Measurements from ENCODE around the gene DGUOK.
A peak's percentile ranks its signal among the peaks of the same experiment; 100 is the strongest.
"Not testable (repeated sequence)": the region's sequence is repeated elsewhere in the genome, so short reads cannot be mapped to it uniquely, and the experiment has no call there.

DGUOK gene

DNA sequence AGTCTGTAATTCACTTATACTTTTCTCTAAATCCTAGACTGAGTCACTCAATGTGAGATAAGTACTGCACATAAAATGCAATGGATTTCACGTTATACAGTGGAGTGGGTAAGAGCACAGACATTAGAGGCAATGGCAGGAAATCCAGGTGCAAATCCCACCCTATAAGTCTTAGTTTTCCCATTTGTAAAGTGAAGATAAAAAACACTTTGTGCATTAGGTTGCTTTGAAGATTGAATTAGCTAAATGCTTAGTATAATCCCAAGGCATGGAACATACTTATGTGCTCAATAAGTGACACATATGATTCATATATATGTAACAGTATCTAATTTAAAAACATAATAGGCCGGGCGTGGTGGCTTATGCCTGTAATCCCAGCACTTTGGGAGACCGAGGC is 23.4 kb upstream of the DGUOK start:
- H3K27me3 ChIP-seq: no peaks in the 10 kb centered on the region
- no peaks in the 10 kb centered on the region for H3K36me3 ChIP-seq
- no peak for TF ChIP-seq CTCF (IDR thresholded peaks at IDR 0.05)
- H3K4me1 ChIP-seq (ENCODE audit: control insufficient read depth in 1 of 2, insufficient read depth in 1 of 2, low read depth in 1 of 2, low read length in 1 of 2): peaks cover 0 to 7% of the 10 kb centered on the region in 2 experiments
- no peaks in the 10 kb centered on the region for H3K9me3 ChIP-seq
- H3K27ac ChIP-seq: no peak overlapping the region
- no peak overlapping the region for H3K4me3 ChIP-seq (ENCODE audit: low read depth in 1 of 2, low read length in 1 of 2)

GRCh38 chr2:73903949-73904613 is 22.6 kb upstream of the DGUOK start:
- not testable (repeated sequence) for H3K4me1 ChIP-seq (ENCODE audit: control insufficient read depth in 1 of 2, insufficient read depth in 1 of 2, low read depth in 1 of 2, low read length in 1 of 2); H3K36me3 ChIP-seq; H3K27ac ChIP-seq; H3K27me3 ChIP-seq; H3K4me3 ChIP-seq (ENCODE audit: low read depth in 1 of 2, low read length in 1 of 2); H3K9me3 ChIP-seq

DNA sequence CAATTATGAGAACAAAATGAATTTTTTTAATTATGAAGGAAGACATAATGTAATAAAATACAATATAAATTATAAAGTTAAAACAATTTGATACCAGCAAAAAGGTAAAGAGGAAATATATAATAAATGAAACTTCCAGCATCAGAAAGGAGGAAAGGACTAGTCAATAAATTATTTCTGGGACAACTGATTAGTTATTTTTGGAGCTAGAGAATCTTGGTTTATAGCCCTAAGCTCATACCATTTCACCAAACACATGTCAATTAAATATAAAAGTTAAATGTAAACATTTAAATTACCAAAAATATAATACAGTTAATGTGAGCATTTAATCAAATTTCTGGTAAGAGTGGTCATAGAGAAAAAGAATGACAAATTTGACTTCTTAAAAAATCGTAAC is 21.7 kb upstream of the DGUOK start:
- no peak overlapping the region for H3K4me3 ChIP-seq (ENCODE audit: low read depth in 1 of 2, low read length in 1 of 2)
- H3K27me3 ChIP-seq: no peaks in the 10 kb centered on the region
- no peaks in the 10 kb centered on the region for H3K36me3 ChIP-seq
- TF ChIP-seq CTCF (IDR thresholded peaks at IDR 0.05): no peak
- no peaks in the 10 kb centered on the region for H3K9me3 ChIP-seq
- H3K4me1 ChIP-seq (ENCODE audit: control insufficient read depth in 1 of 2, insufficient read depth in 1 of 2, low read depth in 1 of 2, low read length in 1 of 2): peaks cover 0 to 7% of the 10 kb centered on the region in 2 experiments
- H3K27ac ChIP-seq: no peak overlapping the region

DNA sequence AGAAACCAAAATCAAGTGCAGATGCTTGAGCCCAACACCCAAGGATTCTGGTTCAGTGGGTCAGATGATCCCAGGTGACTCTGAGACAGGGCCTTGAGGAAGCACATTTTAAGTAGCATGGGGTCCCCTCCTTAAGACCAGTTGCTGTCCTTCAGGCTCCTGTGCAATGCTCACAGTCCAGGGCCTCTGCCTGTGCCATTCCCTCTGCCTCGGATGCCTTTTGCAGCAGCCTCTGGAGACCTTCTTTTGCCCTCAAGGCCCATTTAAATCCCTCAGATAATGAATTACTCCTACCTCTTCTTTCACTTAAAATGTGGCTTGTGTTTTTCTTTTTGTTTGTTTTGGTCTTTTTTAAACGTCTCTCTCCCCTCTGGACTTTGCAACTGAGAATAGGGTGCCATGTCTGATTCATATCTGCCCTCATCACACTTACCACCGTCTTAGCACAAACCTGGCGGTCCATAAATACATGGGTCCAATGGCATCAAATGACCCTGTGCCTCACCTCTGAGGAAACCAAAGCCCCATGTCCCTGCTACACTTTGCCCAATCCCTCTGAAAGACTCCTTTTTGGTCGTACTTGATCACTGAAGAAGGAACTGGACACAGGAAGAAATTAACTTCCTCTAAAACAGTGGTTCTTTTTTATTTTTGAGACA is 19.7 kb upstream of the DGUOK start:
- no peak overlapping the region for H3K4me3 ChIP-seq (ENCODE audit: low read depth in 1 of 2, low read length in 1 of 2)
- no peaks in the 10 kb centered on the region for H3K36me3 ChIP-seq
- TF ChIP-seq CTCF (IDR thresholded peaks at IDR 0.05): no peak
- H3K27me3 ChIP-seq: no peaks in the 10 kb centered on the region
- H3K4me1 ChIP-seq (ENCODE audit: control insufficient read depth in 1 of 2, insufficient read depth in 1 of 2, low read depth in 1 of 2, low read length in 1 of 2): peaks cover 0 to 7% of the 10 kb centered on the region in 2 experiments
- peak overlapping the region; percentile 42 for H3K27ac ChIP-seq
- no peaks in the 10 kb centered on the region for H3K9me3 ChIP-seq

GRCh38 chr2:73907840-73908452 is 18.7 kb upstream of the DGUOK start:
- H3K36me3 ChIP-seq: no peaks in the 10 kb centered on the region
- no peak for TF ChIP-seq CTCF (IDR thresholded peaks at IDR 0.05)
- no peak overlapping the region for H3K4me3 ChIP-seq (ENCODE audit: low read depth in 1 of 2, low read length in 1 of 2)
- H3K27me3 ChIP-seq: no peaks in the 10 kb centered on the region
- no peaks in the 10 kb centered on the region for H3K9me3 ChIP-seq
- H3K4me1 ChIP-seq (ENCODE audit: control insufficient read depth in 1 of 2, insufficient read depth in 1 of 2, low read depth in 1 of 2, low read length in 1 of 2): peaks cover 0 to 7% of the 10 kb centered on the region in 2 experiments
- peak overlapping the region; percentile 42 for H3K27ac ChIP-seq
